K562 (cell line): Measurements from ENCODE around the gene WNT7A. TPM values are rescaled to one million over a fixed set of nuclear protein-coding genes. Genes with fewer than 3 reads are reported as not detected.

Experiments used
- ATAC-seq: fragments of 200-7000 bp; cut with Tn5 transposase; 3 replicates; pipeline ENCODE4 v1.9.1; 2020; ENCODE audit warnings: moderate library complexity
- BruUV-seq: library from RNA; stranded (reverse); fragments of 400-500 nt; replicated peaks from 2 replicates; lab custom pipeline; 2021; lab: Mats Ljungman, UMichigan
- CTCF ChIA-PET: fragments of 300-600 bp; formaldehyde crosslinking; extraction: SDS; loops from one replicate; lab custom pipeline; 2021; ENCODE audit warnings: low intra/inter-chr PET ratio; lab: Yijun Ruan, JAX
- POLR2A ChIA-PET: fragments of 300-600, 350-650 bp; sonication (Branson Sonifier 250); formaldehyde crosslinking; extraction: SDS; loops from one replicate; lab custom pipeline; 2021; ENCODE audit warnings: antibody characterized with exemption, inconsistent platforms; lab: Yijun Ruan, JAX
- DNase-seq, 4 experiments: peaks; one replicate each; pipeline versions ENCODE4 v3.0.0 to v3.0.0-alpha.2; 2011 to 2018; ENCODE audit warnings: low spot score in 3 of 4, mixed read lengths in 3 of 4; ENCODE audit errors: extremely low read depth in 1 of 4
- FAIRE-seq: peaks from 2 replicates; lab custom pipeline; 2011; peaks lifted over from hg19 to GRCh38; lab: Jason Lieb, UNC
- H2AFZ ChIP-seq: 2 replicates; pipeline ENCODE4 v1.6.0; 2011; ENCODE audit warnings: low read depth, low read length, control low read depth, inconsistent platforms
- H3K27ac ChIP-seq: fragments of 200-600 bp; 3 replicates; pipeline ENCODE4 v1.8.0; 2011; ENCODE audit warnings: low read depth, mild to moderate bottlenecking, control low read depth, inconsistent platforms, low read length, moderate library complexity, mixed read lengths; ENCODE audit errors: extremely low read depth
- H3K27me3 ChIP-seq, 2 experiments: fragments of 300-600 bp in 1 of 2; 2 replicates in 1 of 2; 3 replicates in 1 of 2; pipeline versions ENCODE4 v1.6.0 to v1.8.0; 2011; ENCODE audit warnings: inconsistent platforms in 2 of 2, low read length in 2 of 2, mild to moderate bottlenecking in 1 of 2, mixed read lengths in 1 of 2, moderate library complexity in 1 of 2; ENCODE audit not compliant: control insufficient read depth in 2 of 2, insufficient read depth in 2 of 2
- H3K36me3 ChIP-seq: fragments of 300-600 bp; 3 replicates; pipeline ENCODE4 v1.8.0; 2011; ENCODE audit warnings: mild to moderate bottlenecking, low read length, inconsistent platforms; ENCODE audit not compliant: control insufficient read depth, insufficient read depth
- H3K4me1 ChIP-seq, 2 experiments: fragments of 200-600 bp in 1 of 2; replicated peaks in 1 of 2; 2 replicates in 1 of 2; 3 replicates in 1 of 2; pipeline versions ENCODE4 v1.5.1 to v1.8.0; 2011; ENCODE audit warnings: inconsistent platforms in 2 of 2, low read length in 2 of 2, mild to moderate bottlenecking in 1 of 2, mixed read lengths in 1 of 2, moderate library complexity in 1 of 2; ENCODE audit not compliant: control insufficient read depth in 2 of 2, insufficient read depth in 2 of 2
- H3K4me2 ChIP-seq: 2 replicates; pipeline ENCODE4 v1.6.1; 2011; ENCODE audit warnings: low read length, control low read depth, inconsistent platforms, mixed read lengths; ENCODE audit not compliant: insufficient read depth
- H3K4me3 ChIP-seq: fragments of 200-600 bp; sonication (generic), shearing (Covaris generic); 2 replicates; pipeline ENCODE4 v1.5.1; 2016; ENCODE audit warnings: control low read depth, inconsistent platforms
- H3K79me2 ChIP-seq: fragments of 200-600 bp; 3 replicates; pipeline ENCODE4 v1.8.0; 2011; ENCODE audit warnings: low read length, inconsistent platforms; ENCODE audit not compliant: control insufficient read depth, insufficient read depth
- H3K9ac ChIP-seq, 2 experiments: 2 replicates each; pipeline versions ENCODE4 v1.6.0 to v1.6.1; 2011; ENCODE audit warnings: low read depth in 2 of 2, low read length in 2 of 2, control low read depth in 1 of 2, inconsistent platforms in 1 of 2, mild to moderate bottlenecking in 1 of 2, mixed read lengths in 1 of 2; ENCODE audit not compliant: insufficient read depth in 1 of 2
- H3K9me1 ChIP-seq: one replicate; pipeline ENCODE4 v1.6.0; 2011; ENCODE audit warnings: inconsistent platforms, mild to moderate bottlenecking, low read length, moderate library complexity; ENCODE audit not compliant: control insufficient read depth, insufficient read depth
- H3K9me3 ChIP-seq: replicated peaks from 2 replicates; pipeline ENCODE4 v1.5.1; 2011; ENCODE audit warnings: low read depth, low read length, inconsistent platforms; ENCODE audit not compliant: control insufficient read depth, insufficient read depth
- H4K20me1 ChIP-seq: replicated peaks from 2 replicates; pipeline ENCODE4 v1.6.1; 2011; ENCODE audit warnings: low read length, inconsistent platforms, mixed read lengths; ENCODE audit not compliant: control insufficient read depth, insufficient read depth
- HDAC6 ChIP-seq: IDR thresholded peaks from 2 replicates; pipeline ENCODE4 v1.6.1; 2012; ENCODE audit warnings: low read depth, mild to moderate bottlenecking, control low read depth, inconsistent platforms, low read length, moderate library complexity
- HNRNPK ChIP-seq: fragments of 200-400 bp; formaldehyde crosslinking; IDR thresholded peaks from one replicate; pipeline ENCODE4 v1.6.1; 2018; ENCODE audit warnings: mild to moderate bottlenecking, low read depth, low read length; ENCODE audit not compliant: poor library complexity, severe bottlenecking
- HOMEZ ChIP-seq: fragments of 250-450 bp; sonication (Bioruptor Pico); IDR thresholded peaks from 2 replicates; pipeline ENCODE4 v1.4.0; 2020; ENCODE audit warnings: mild to moderate bottlenecking, moderate library complexity
- KLF1 ChIP-seq: fragments of 450-650 bp; IDR thresholded peaks from 2 replicates; pipeline ENCODE4 v1.6.1; 2016; ENCODE audit warnings: missing genetic modification characterization, missing compliant biosample characterization
- MEF2A ChIP-seq: IDR thresholded peaks from 2 replicates; pipeline ENCODE4 v1.6.1; 2011; ENCODE audit warnings: low read depth, mild to moderate bottlenecking, low read length, moderate library complexity; ENCODE audit not compliant: control insufficient read depth
- ZNF57 ChIP-seq: fragments of 450-650 bp; formaldehyde crosslinking; IDR thresholded peaks from 2 replicates; pipeline ENCODE4 v1.4.0; 2020; ENCODE audit warnings: mild to moderate bottlenecking, moderate library complexity
- WGBS: fragments of 100-300 bp; shearing (Covaris generic); methylation state at CpG from one replicate; pipeline ENCODE4 v1.1.6; 2016; ENCODE audit warnings: low coverage, mixed read lengths; ENCODE audit not compliant: insufficient coverage; ENCODE audit errors: missing lambda C conversion rate; 5-methylcytosine and 5-hydroxymethylcytosine counted together
- in situ Hi-C: fragments of 300-500 bp; cut with MboI; formaldehyde crosslinking; loops from 4 replicates; pipeline ENCODE4 v1.15.0; 2018; ENCODE audit warnings: inconsistent platforms, mixed read lengths
- intact Hi-C: fragments of 100-400 bp; cut with micrococcal nuclease; formaldehyde crosslinking; loops from 2 replicates; pipeline ENCODE4 v1.14.2; 2022
- polyA plus RNA-seq, 8 experiments: library from polyadenylated mRNA; depleted of rRNA in 4 of 8; stranded (reverse) in 5 of 8; unstranded in 3 of 8; fragments of >200 nt; fragmentation: Nextera tagmentation in 2 of 8; fragmentation: Illumina TruSeq in 1 of 8; extraction: Ambion mirVana in 2 of 8; extraction: Trizol in 1 of 8; gene quantifications; 2 replicates each; pipeline versions ENCODE4 v1.2.1 to v1.2.3, GENCODE V29; 2011 to 2014; ENCODE audit warnings: inconsistent platforms in 1 of 8, missing spikeins in 1 of 8
- total RNA-seq, 7 experiments: library from RNA; depleted of rRNA in 6 of 7; stranded (reverse); fragments of >200 nt in 6 of 7; fragmentation: Illumina TruSeq in 2 of 7; extraction: Trizol in 2 of 7; gene quantifications; 2 replicates each; pipeline versions ENCODE4 v1.2.1 to v1.2.3, GENCODE V29; 2011 to 2021; ENCODE audit warnings: low replicate concordance in 1 of 7

Gene WNT7A
- total and polyA plus RNA-seq, 9 of the 15 experiments (the other 6 are each of a cell fraction or from before 2014, with no cell fraction given), result 0.03 TPM; not detected in 8

GRCh38 chr3:13850161-13850945 is 29.5 kb downstream of the WNT7A start:
- no peak overlapping the region for H3K9ac ChIP-seq
- WGBS, result under 1% methylated on average over 21 of the region's 21 CpGs
- TF ChIP-seq ZNF57 (CRISPR knock-in tag) (no peak), HDAC6 (no peak), KLF1 (tag) (no peak), HOMEZ (no peak), HNRNPK (no peak), MEF2A (no peak)
- CTCF ChIA-PET, result no interaction called here
- H3K79me2 ChIP-seq, result no peaks in the 10 kb centered on the region
- intact Hi-C loops (no loop called here), in situ Hi-C loops (no loop called here)
- H3K36me3 ChIP-seq, result no peaks in the 10 kb centered on the region
- H4K20me1 ChIP-seq, result peaks cover 38% of the 10 kb centered on the region
- no peak for FAIRE-seq
- no peak overlapping the region for H2AFZ ChIP-seq
- no TSS peak for BruUV-seq
- peak in 1 of 4 experiments; percentile 6 for DNase-seq
- H3K27ac ChIP-seq, result no peak overlapping the region
- H3K4me2 ChIP-seq, result no peak overlapping the region
- peaks cover 5% of the 10 kb centered on the region for H3K9me1 ChIP-seq
- POLR2A ChIA-PET, result no interaction called here
- H3K9me3 ChIP-seq, result no peaks in the 10 kb centered on the region
- peaks cover 42 to 70% of the 10 kb centered on the region in 2 experiments for H3K27me3 ChIP-seq
- ATAC-seq, result peak; percentile 17; the same call in 2 of the 3 replicates
- no peak overlapping the region for H3K4me3 ChIP-seq
- peaks cover 0 to 4% of the 10 kb centered on the region in 2 experiments; a peak in 2 of 5 replicates for H3K4me1 ChIP-seq
